Stimulated activated CD4-positive, alpha-beta T cell treated with anti-CD3 and anti-CD28 coated beads, Interleukin-2, amount 100 ng/mL, for 4 hours (primary cell): ENCODE measurements around the gene CLSTN3.

Source experiments
- DNase-seq: peaks from one replicate; pipeline ENCODE4 v3.0.0-alpha.2; 2020; ENCODE audit warnings: low read depth

CLSTN3 gene

DNA sequence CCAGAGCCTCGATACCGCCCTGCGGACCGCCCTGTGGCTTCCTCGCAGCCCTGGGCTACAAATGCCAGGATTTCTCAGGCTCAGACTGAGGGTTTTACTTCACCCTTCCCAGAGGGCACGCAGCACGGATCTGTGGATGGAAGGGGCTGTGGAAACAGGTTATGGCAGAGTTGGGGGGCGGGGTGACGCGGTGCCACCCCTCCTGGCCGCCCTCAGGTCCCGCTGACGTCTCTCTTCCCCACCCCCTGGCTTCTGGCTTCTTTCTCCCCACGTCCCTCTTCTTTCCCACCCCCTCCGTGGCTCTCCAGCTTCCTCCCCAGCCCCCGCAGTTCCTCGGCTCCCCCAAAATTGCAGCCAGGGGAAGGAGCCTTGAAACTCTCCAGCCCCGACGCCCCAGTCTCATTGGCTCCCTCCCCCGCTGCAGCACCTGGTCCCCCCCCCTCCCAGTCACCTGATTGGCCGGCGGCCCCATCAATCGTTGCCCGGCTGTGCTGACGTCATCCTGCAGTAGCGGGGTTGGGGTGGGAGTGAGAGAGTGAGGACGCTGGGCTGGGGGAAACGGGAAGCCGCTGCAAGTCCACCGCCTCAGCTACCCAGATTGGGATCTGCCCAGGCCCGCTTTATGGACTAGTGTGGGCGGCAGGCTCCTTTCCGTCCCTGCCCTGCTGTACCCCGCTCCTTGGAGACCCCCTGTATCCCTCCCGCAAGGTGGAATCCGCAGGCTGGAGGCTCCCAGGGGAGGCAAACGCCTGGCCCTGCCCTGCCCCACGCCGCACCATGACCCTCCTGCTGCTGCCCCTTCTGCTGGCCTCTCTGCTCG lies at the start of gene CLSTN3:
Gene CLSTN3 (plus strand): TSS at position 500 of the 820 bp plus-strand sequence. CDS start 278 bp downstream, at position 778.
- DNase-seq, result peak; percentile 81

DNA sequence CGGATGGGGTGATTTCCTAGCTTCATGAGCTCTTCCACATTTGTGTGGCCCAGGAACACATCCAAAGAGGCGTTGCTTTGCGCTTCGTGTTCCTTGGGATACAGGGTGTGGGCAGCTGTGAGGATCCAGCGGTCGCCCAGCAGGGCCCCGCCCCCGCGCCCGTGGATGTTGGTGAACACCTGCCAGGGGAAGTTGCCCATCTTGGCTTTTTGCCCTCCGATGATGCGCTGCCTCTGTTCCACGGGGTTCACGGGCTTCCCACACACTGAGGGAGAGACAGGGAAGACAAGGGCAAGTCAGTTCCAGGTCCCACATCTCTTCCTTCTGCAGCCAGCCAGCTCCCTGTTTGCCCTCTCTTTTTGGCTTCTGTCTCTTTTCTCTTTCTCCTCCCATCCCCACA lies 49.1 kb upstream of the CLSTN3 start:
- no peak for DNase-seq

DNA sequence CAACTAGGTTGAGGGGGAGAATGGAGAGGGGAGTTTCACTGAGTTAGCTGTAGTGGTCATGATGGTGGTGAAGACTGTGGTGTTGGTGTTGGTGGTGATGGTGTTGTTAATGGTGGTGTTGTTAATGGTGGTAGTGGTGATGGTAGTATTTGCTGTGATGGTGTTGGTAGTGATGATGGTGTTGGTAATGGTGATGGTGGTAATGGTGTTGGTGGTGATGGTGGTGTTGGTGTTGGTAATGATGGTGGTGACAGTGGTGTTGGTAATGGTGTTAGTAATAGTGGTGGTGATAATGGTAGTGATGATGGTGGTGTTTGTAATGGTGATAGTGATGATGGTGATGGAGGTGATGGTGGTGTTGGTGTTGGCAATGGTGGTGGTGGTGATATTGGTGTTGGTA lies 47.0 kb upstream of the CLSTN3 start:
- no peak for DNase-seq

DNA sequence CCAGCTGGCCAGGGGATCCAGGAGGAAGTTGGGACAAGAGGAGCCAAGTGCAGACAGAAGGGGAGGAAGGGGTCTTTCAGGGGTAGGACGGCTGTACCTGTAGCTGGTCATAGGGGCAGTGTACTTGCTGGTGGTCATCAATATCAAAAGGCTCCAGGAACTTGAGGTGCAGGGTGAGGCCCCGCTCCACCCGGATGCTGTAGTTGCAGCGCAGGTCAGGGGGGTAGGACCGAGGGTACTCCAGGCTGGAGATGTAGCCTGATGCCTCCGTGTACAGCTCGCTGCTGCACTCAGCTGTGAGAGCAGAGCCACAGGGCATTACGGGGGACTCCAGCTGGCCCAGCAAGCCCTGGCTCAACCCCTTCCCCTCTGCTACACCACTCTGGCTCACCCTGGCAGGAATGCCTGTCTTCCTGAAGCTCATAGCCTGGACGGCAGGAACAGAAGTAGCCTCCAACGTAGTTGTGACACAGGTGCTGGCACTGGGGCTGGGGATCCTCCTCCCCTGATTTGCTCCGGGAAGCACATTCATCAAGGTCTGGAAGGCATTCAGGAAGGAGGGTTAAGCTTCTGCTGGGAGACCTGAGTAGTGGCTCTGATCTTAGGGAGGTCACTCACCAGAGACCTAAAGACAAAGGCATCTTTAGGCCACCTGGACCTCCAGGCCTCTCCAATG lies 40.8 kb upstream of the CLSTN3 start:
- DNase-seq, result no peak

DNA sequence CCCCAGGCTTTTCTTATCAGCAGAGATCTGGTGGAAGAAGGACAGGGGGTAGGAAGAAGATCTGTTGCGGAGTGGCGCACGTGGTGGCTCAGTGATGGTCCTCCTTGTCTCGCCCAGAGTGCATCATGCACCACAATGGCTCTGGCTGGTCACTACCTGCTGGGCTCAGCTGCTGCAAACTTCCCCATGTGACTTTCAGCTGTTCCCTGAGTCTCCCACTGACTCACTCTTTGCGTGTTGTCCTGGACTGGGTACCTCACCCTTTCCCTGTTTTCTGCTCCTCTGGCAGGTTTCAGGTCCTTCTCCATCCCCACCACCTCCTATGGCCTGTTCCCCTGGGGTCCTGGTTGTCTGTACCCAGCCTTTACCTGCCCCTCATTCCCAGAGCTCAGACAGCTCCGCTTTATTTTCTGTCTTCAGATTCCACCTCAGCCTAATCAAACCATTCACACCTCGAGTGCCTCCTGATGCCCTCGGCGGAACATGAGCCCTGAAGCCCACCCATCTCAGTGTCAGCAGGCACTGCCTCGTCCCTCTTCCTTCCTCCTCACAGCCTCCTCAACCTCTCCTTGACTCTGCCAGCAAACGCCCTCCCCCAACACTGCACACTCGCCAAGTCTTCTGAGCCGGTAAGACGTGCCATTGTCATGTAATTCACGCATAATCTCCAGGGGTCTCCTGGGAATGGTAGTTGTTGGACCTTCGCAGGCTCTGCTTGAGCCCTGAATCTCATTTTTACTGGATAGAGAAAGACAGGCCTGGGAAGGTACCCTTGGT lies 39.8 kb upstream of the CLSTN3 start:
- DNase-seq, result no peak

DNA sequence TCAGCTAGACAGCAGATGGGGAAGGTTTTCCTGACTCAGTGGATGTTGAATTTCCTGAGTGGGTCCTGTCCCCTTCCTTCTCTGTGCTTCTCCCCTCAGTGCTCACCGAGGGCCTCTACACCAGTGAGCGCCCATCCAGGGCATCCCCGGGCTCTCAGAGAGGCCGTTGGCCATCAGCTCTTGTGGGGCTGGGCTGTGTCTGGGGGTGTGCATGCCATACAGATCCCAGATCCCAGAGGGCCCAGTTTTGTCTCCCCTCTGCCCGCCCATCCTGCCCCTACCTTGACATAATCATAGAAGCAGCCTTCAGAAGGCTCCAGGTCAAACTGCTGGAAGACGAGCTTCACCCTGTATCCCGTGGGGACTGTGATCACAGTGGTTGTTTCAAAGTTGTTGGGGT lies 39.0 kb upstream of the CLSTN3 start:
- DNase-seq, result no peak

DNA sequence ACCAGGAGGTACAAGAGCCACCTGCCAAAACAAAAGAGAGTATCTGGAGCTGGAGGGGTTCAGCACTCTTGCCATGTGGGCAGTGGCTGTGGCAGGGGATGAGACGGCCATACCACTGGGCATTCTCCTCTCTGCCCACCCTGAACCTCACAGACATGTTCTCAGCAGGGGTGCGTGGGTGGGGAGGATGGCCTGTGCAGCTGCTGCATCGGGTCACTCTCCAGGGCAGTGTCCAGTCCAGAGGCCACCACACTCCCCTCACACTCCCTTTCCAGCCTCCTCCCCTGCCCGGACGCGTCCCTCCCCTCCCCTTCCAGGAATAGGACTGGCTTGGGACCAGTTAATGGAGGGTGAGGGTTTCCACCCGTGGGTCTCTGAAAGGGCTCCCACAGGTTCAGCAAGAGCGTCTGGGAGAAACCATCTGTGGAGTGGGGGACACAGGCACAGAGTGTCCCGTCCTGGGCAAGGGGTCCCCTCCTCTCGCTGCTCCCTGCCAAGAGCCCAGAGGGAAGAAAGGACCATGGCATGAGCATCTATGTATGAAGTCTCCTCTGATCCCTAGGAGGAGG lies 38.4 kb upstream of the CLSTN3 start:
- DNase-seq, result no peak

DNA sequence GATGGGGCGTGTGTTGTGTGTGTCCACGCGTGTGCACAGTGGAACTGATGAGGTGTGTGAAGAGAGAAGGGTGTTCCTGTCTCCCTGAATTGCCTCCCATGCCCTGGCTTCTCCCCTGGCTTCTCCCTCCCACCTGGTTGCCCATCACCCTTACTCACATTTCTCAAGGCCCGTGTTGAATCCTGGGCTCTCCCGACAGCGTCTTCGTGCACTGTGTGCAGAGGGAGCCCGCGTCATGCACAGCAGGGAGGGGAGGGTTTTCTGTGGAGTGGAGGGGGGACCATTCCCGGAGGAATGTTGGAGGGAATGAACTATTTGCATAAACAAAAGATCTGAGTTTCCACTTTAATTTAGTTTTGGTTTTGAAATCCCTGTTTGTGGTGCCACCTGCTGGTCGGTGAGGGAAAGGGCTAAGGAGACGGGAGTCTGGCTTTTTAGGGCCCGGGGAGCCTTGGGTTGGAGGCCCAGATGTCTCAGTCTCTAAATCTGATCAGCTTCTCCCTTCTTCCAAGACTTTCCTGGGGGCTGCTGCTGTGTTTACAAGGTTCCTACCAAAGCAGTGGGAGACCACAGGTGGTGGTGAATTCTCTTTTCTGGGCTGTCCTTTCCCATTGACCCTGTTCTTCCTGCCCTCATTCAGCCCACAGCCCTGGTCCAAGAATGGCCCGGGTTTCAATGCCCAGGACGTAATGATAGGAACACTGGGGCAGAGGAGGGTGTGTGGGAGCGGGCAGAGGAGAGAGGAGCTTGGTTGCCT lies 37.8 kb upstream of the CLSTN3 start, which contains the start of gene C1R:
Gene C1R (minus strand): TSS at position 217 of the 757 bp plus-strand sequence. CDS start 57 bp downstream, at position 160.
- peak; percentile 52 for DNase-seq

DNA sequence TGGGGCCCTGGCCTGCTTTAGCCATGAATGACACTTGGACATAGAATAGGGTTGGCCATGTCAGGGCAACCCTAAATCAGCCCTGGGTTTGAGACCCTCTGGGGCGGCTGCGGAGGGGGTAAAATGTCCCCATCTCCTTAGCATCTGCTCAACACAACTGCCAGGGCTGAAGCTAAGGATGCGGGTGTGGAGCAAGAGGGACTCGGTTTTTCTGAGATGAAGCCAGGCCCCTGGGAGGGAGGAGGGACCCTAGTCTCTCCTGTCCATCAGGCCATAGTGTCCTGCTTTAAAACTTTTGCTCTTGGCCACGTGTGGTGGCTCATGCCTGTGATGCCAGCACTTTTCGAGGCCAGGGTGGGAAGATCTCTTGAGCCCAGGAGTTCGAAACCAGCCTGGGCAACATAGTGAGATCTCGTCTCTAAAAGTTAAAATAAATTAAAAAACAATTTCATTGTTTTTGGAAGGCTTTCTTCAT lies 37.1 kb upstream of the CLSTN3 start:
- DNase-seq, result no peak

DNA sequence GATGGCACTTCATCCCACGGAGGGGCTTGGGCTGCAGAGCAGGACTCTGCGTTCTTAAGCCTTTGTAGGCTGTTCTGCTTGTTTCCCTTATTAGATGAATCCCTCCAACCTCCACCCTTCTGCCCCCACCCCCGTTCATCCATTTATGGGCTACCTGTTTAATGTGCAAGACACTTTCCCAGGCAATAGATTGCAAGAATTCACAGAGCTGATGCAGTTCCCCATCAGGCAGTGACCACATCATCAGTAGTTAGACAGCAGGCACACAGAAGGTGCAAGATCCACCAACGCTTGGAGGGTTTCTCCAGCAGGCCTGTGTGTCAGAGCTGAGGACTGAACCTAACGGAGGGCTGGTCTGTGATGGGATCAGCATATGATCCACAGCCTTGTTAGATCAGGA lies 36.7 kb upstream of the CLSTN3 start:
- DNase-seq, result no peak

DNA sequence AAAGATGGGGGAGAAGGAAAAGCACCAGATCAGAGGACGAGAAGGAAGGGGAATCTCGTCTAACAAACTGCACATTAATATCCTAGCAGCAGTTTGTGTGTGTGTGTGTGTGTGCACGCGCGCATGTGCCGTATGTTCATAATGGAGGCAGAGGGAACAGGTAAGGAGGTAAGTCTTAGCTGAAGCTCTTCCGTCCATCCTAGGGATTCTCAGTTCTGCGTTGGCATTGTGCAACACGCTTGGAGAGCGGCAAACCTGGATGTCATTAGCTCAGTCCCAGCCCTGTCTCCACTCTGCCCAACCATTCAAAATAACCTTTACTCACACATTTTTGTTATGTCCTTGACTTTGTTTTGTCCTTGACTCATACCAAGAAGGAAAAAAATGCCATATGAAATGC lies 36.3 kb upstream of the CLSTN3 start:
- no peak for DNase-seq

DNA sequence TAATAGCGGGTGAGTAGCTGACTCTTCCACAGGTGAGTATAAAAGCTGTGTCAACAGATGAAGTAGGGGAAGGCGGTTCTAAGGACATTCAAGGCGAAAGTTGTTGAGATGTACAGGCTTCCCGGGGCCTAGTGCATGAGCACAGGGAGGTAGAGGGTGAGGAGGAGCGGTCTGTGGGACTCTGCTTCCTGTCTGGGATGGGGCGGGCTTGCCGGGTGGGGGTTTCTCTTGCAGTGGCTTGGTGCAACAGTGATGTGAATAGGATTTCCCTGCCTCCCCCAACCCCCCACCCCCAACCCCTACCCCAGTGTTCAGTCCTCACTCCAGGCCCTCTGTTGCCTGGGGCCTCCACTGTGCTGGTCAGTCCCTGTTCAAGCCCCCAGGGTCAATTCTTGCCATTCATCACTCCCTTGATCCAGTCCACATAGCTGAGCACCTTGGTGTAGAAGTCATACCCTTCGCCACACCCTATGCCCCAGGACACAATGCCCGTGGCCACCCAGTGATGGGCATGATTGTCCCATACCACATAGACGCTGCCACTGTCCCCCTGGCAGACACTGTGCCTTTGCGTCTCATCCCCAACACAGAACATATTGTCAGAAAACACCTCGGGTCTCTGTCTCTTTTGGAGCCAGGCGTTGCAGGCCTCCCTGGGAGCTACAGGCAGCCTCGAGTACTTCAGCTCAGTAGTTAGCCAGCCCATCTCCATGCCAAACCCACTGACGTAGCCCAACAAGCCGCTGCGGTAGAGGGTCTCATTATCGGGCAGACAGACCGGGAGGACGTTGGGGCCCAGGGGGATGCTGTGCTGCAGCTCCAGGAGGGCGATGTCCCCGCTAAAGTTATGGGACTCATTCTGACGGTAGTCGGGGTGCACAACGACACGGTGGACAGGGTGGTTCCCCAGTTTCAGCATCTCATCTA lies 33.9 kb upstream of the CLSTN3 start:
- no peak for DNase-seq

DNA sequence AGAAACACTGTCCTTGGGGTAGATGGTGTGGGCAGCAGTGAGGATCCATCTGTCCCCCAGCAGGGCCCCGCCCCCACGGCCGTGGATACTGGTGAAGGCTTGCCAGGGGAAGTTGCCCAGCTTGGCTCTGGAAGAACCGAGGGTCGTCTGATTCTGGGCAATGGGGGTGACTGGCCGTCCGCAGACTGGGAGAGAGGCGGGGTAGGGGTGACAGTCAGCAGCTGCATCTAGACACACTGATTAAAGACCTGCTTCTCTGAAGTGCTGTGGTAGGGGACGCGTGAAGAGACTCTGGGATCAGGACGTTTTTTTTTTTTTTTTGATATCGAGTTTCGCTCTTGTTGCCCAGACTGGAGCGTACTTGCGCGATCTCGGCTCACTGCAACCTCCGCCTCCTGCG lies 33.2 kb upstream of the CLSTN3 start:
- DNase-seq, result no peak

DNA sequence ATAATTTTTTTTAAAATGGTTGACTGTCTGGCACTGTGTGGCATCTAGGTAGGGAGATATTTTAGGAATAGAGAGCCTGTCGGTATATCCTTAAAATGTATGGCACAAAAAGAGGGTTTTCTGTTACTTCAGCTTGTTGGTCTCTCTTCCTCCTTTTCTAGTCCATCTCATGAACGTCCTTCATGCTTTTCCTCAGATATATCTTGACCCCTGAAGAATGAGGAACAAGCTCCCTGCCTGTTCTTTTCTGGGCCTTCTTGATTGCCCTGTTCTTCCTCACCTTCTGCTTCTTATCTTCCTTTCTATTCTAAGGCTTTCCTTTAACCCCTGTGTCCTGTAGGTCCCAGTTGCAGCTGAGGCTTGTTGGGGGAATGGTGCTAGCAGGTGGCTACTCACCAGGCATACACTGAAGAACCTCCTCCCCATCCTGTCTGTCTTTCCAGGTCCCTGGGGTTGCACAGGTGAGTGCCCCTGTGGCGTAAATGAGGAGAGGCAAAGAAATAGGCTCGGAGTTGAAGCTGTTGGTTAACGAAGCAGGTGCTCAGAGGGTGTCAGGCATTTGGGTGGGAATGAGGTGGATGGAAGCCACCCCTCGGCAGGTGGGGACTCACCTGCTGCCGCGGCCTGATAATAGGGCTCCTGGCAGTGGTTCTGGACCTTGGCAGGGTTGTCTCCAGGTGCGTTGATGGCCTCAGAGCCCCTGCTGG lies 30.7 kb upstream of the CLSTN3 start:
- no peak for DNase-seq

DNA sequence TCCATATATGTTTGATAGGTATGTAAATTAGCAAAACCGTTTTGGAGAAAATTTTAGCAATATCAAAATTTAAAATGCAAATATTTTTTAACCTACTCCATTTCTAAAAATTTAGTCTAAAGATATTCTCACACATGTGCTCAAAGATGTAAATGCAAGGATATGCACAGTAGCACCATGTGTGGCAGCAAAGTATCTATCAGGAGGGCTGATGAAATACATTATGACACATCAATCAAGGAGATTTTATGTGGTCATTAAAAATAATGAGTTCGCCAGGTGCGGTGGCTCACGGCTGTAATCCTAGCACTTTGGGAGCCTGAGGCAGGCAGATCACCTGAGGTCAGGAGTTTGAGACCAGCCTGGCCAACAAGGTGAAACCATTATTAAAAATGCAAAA lies 29.9 kb upstream of the CLSTN3 start:
- no peak for DNase-seq

DNA sequence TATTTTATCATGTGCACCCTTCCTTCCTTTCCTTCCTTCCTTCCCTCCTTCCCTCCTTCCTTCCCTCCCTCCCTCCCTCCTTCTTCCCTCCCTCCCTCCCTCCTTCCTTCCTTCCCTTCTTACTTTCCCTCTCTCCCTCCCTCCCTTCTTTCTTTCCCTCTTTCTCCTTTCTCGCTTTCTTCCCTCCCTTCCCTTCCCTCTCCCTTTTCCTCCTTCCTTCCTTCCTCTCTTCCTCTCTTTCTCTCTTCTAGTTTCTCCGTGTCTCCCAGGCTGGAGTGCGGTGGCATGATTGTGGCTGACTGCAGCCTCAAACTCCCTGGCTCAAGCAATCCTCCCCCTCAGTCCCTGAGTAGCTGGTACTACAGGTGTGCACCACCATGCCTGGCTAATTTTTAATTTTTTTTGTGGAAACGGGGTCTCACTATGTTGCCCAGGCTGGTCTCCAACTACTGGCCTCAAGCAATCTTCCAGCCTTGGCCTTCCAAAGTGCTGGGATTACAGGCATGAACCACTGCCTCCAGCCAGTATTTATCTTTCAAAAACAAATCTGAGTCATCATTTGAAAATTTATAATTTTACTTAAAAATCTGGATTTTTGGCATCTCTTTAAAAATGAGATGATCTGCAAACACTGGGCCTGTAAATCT lies 29.0 kb upstream of the CLSTN3 start:
- DNase-seq, result no peak

DNA sequence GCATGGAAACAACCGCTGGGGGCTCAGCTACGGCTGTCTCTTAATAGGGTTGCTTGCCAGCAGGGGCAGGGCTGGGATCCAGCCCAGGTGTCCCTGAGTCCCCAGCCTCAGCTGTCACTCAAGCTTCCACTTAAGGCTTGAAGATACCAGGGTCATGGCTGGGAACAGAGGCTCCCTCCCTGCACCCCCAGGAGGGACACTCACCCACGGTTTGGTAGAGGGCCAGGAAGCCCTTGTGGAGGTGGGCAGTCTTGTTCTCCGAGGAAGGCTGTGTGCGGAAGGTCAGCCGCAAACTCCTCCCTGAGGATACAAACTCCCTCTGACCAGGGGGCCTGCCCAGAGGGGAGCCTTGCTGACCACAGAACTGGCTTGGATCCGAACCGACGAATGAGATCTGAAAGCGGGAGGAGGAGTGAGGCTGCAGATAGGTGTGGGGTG lies 28.5 kb upstream of the CLSTN3 start:
- DNase-seq, result no peak

DNA sequence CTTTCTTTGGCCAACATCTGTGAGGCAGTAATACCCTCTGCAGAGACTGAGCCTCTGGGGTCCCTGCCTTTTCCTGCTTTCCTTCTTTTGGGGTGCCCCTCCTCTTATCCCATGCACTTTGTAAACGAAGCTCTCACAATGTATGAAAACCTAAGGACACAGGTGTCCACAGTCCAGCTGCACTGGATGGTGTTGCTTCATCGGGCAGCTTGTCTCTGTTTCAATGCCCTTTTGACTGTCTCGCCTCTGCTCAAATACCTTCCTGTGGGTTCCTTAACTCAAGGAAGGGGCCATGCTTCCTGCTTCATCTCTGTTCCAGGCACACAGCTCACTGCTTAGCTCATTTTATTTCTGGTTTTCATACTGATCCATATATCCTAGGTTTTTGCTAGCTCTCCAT lies 27.6 kb upstream of the CLSTN3 start:
- no peak for DNase-seq
